ENCODE results near the gene DNM3.

DNA sequence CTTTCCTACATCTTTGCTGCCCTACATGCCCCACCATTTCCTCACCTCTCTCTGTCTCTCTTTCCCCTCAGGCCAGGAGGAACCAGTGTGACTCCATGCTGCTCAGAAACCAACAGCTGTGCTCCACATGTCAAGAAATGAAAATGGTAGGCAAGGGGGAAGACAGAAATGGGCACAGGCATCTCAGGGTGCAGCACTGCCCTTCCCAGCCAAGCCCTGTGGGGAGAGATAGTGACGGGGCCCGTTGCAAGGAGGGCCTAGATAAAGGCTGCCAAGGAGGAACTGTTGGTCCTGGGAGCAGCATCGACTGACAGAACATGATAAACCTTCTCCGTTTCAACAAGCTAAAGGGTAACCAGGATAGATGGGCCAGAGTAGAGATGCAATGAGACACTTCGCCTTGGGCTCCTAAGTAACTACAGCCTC, 615.1 kb downstream of the DNM3 start:
- TF ChIP-seq POLR2A (IDR thresholded peaks at IDR 0.05) (no peak), CTCF (IDR thresholded peaks at IDR 0.05) (no peak), POLR2AphosphoS5 (IDR thresholded peaks at IDR 0.05) (no peak), EP300 (IDR thresholded peaks at IDR 0.05) (no peak)
